Fibroblast of skin of left quadriceps (primary cell): ENCODE measurements around the gene SAFB2.

Experiments
- DNase-seq, 2 experiments: peaks; one replicate each; pipeline ENCODE4 v3.0.0-alpha.2; 2013; ENCODE audit warnings: low read depth in 2 of 2

SAFB2 gene

GRCh38 chr19:5579697-5580096 is 42.9 kb downstream of the SAFB2 start:
- DNase-seq: no peak

GRCh38 chr19:5579286-5579685 is 43.3 kb downstream of the SAFB2 start:
- no peak for DNase-seq

GRCh38 chr19:5578097-5578846 is 44.3 kb downstream of the SAFB2 start:
- DNase-seq: peak; percentile 31 to 32

- no peak for DNase-seq
Measured at GRCh38 chr19:5575590-5575989, 47.0 kb downstream of the SAFB2 start.

- DNase-seq: no peak
Measured at GRCh38 chr19:5572556-5573286, 49.9 kb downstream of the SAFB2 start.

GRCh38 chr19:5571777-5572176 is 50.8 kb downstream of the SAFB2 start:
- DNase-seq: no peak

GRCh38 chr19:5567970-5568407 is 54.6 kb downstream of the SAFB2 start:
- DNase-seq: no peak

- no peak for DNase-seq
Measured at GRCh38 chr19:5567360-5567969, 55.1 kb downstream of the SAFB2 start, which contains the start of gene TINCR. TSS of gene TINCR (minus strand) at chr19:5567953.

GRCh38 chr19:5564930-5565329 is 57.6 kb downstream of the SAFB2 start:
- DNase-seq: no peak

GRCh38 chr19:5563935-5564612 is 58.5 kb downstream of the SAFB2 start:
- DNase-seq: no peak

- no peak for DNase-seq
Measured at GRCh38 chr19:5563008-5563431, 59.6 kb downstream of the SAFB2 start.

- DNase-seq: no peak
Measured at GRCh38 chr19:5562280-5562679, 60.3 kb downstream of the SAFB2 start.

GRCh38 chr19:5561559-5561958 is 61.0 kb downstream of the SAFB2 start:
- no peak for DNase-seq

GRCh38 chr19:5560156-5560555 is 62.4 kb downstream of the SAFB2 start:
- no peak for DNase-seq

- DNase-seq: no peak
Measured at GRCh38 chr19:5559804-5560133, 62.8 kb downstream of the SAFB2 start.

GRCh38 chr19:5558101-5558621 is 64.4 kb downstream of the SAFB2 start:
- no peak for DNase-seq

GRCh38 chr19:5557691-5558090 is 64.9 kb downstream of the SAFB2 start:
- DNase-seq: no peak

- DNase-seq: no peak
Measured at GRCh38 chr19:5554828-5555227, 67.7 kb downstream of the SAFB2 start.

- DNase-seq: no peak
Measured at GRCh38 chr19:5553892-5554291, 68.7 kb downstream of the SAFB2 start.

- peak; percentile 4 to 9 for DNase-seq
Measured at GRCh38 chr19:5547881-5548280, 74.7 kb downstream of the SAFB2 start.

- DNase-seq: no peak
Measured at GRCh38 chr19:5545984-5546383, 76.6 kb downstream of the SAFB2 start.

- DNase-seq: no peak
Measured at GRCh38 chr19:5545051-5545450, 77.5 kb downstream of the SAFB2 start.
